Loucy (cell line): ENCODE results near the gene HS6ST3.

Experiments used
- H2AFZ ChIP-seq: fragments of 200-600 bp; sonication (generic); 2 replicates; pipeline ENCODE4 v1.6.0; 2016; ENCODE audit warnings: antibody characterized with exemption, mild to moderate bottlenecking, low read length, moderate library complexity
- H3F3A ChIP-seq: fragments of 200-600 bp; 2 replicates; pipeline ENCODE4 v1.6.0; 2016; ENCODE audit warnings: antibody characterized with exemption, low read depth, mild to moderate bottlenecking
- H3K27me3 ChIP-seq: fragments of 200-600 bp; sonication (generic); 2 replicates; pipeline ENCODE4 v1.6.1; 2014; ENCODE audit warnings: low read length, mild to moderate bottlenecking; ENCODE audit not compliant: insufficient read depth, poor library complexity, severe bottlenecking
- H3K36me3 ChIP-seq: fragments of 200-600 bp; sonication (generic); 2 replicates; pipeline ENCODE4 v1.6.1; 2016; ENCODE audit warnings: low read length; ENCODE audit not compliant: insufficient read depth
- H3K4me1 ChIP-seq: fragments of 200-600 bp; sonication (generic); 2 replicates; pipeline ENCODE4 v1.5.1; 2014; ENCODE audit warnings: low read length, mild to moderate bottlenecking; ENCODE audit not compliant: insufficient read depth, poor library complexity, severe bottlenecking
- H3K4me2 ChIP-seq: fragments of 200-600 bp; sonication (generic); 2 replicates; pipeline ENCODE4 v1.6.0; 2014; ENCODE audit warnings: antibody characterized with exemption, low read length, low read depth, mild to moderate bottlenecking; ENCODE audit not compliant: poor library complexity, severe bottlenecking
- H3K4me3 ChIP-seq: fragments of 200-600 bp; sonication (generic); 2 replicates; pipeline ENCODE4 v1.5.1; 2014; ENCODE audit warnings: low read length, mild to moderate bottlenecking, mixed read lengths; ENCODE audit not compliant: poor library complexity, severe bottlenecking
- H3K79me2 ChIP-seq: fragments of 200-600 bp; sonication (generic); 2 replicates; pipeline ENCODE4 v1.6.1; 2014; ENCODE audit warnings: low read length; ENCODE audit not compliant: insufficient read depth
- H3K9ac ChIP-seq: fragments of 200-600 bp; sonication (generic); 2 replicates; pipeline ENCODE4 v1.6.0; 2014; ENCODE audit warnings: mild to moderate bottlenecking, low read depth, low read length, moderate library complexity; ENCODE audit not compliant: poor library complexity, severe bottlenecking
- H3K9me2 ChIP-seq: fragments of 200-600 bp; sonication (generic); replicated peaks from 2 replicates; pipeline ENCODE4 v1.6.1; 2016; ENCODE audit warnings: low read depth, low read length, mixed read lengths
- H3K9me3 ChIP-seq: fragments of 200-600 bp; sonication (generic); 2 replicates; pipeline ENCODE4 v1.6.1; 2014; ENCODE audit warnings: mild to moderate bottlenecking, antibody characterized with exemption, low read length, low read depth; ENCODE audit not compliant: insufficient read depth
- H4K20me1 ChIP-seq: fragments of 200-600 bp; sonication (generic); 2 replicates; pipeline ENCODE4 v1.6.0; 2014; ENCODE audit warnings: antibody characterized with exemption, low read length, mild to moderate bottlenecking; ENCODE audit not compliant: insufficient read depth, poor library complexity, severe bottlenecking
- EZH2phosphoT487 ChIP-seq: fragments of 200-600 bp; IDR thresholded peaks from 2 replicates; pipeline ENCODE4 v1.6.1; 2018; ENCODE audit warnings: antibody characterized with exemption, mild to moderate bottlenecking, moderate library complexity, borderline replicate concordance
- TF ChIP-seq, protein P1 (sequence below): fragments of 200-600 bp; sonication (generic); conservative IDR thresholded peaks from 2 replicates; pipeline ENCODE4 v1.5.1; 2014; ENCODE audit warnings: mild to moderate bottlenecking, antibody characterized with exemption, low read length

The HS6ST3 gene

DNA sequence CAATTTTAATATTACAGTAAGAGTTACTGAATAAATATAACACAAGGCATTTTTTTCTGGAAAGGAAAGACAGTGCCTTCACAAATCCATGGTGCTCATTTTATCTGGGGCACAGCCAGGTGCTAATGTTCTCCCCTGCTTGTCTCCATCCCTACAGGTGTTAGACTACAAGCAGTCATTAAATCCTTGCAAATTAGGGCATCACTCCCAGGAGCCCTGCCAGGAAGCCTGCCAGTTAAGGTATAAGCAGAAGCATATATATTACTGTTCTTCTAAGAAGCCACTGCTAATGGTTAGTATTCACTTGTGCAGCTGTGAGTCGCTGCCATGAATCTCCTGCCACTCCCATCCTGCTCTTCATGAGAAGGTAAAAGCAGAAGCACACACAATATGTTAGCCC is 754.7 kb downstream of the HS6ST3 start:
- no peak overlapping the region for H3K9ac ChIP-seq
- H3K4me1 ChIP-seq, result no peaks in the 10 kb centered on the region
- H3K79me2 ChIP-seq, result no peaks in the 10 kb centered on the region
- H3K9me3 ChIP-seq, result no peaks in the 10 kb centered on the region
- no peaks in the 10 kb centered on the region for H4K20me1 ChIP-seq
- TF ChIP-seq, protein P1, sequence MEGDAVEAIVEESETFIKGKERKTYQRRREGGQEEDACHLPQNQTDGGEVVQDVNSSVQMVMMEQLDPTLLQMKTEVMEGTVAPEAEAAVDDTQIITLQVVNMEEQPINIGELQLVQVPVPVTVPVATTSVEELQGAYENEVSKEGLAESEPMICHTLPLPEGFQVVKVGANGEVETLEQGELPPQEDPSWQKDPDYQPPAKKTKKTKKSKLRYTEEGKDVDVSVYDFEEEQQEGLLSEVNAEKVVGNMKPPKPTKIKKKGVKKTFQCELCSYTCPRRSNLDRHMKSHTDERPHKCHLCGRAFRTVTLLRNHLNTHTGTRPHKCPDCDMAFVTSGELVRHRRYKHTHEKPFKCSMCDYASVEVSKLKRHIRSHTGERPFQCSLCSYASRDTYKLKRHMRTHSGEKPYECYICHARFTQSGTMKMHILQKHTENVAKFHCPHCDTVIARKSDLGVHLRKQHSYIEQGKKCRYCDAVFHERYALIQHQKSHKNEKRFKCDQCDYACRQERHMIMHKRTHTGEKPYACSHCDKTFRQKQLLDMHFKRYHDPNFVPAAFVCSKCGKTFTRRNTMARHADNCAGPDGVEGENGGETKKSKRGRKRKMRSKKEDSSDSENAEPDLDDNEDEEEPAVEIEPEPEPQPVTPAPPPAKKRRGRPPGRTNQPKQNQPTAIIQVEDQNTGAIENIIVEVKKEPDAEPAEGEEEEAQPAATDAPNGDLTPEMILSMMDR, result no peak
- no peak for TF ChIP-seq EZH2phosphoT487
- no peaks in the 10 kb centered on the region for H3K9me2 ChIP-seq
- H3F3A ChIP-seq, result no peaks in the 10 kb centered on the region
- no peak overlapping the region for H2AFZ ChIP-seq
- H3K27me3 ChIP-seq, result no peaks in the 10 kb centered on the region
- no peak overlapping the region for H3K4me2 ChIP-seq
- no peak overlapping the region for H3K4me3 ChIP-seq
- no peaks in the 10 kb centered on the region for H3K36me3 ChIP-seq

DNA sequence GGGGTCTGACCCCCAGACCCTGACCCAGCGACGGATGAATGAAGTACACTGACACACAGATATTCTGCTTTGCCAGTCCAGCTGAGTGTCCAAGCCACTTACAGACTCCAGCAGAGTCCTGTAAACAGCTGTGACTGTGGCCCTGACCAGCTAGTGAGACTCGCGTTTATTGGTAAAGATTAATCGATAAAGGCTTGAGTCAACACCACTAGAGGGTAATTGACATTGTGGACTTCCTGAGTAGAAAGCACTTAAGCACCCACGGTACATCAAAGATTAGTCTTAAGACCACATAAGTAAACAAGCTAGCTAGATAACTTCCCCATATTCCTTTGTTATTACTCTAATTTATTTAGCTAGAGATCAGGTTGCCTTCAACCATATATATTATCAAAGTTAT is 758.4 kb downstream of the HS6ST3 start:
- no peak for TF ChIP-seq EZH2phosphoT487
- TF ChIP-seq, protein P1, result no peak
- Histone ChIP-seq H3K9me2 (no peaks in the 10 kb centered on the region), H4K20me1 (no peaks in the 10 kb centered on the region), H3K36me3 (no peaks in the 10 kb centered on the region), H3K27me3 (no peaks in the 10 kb centered on the region), H3K4me3 (no peak overlapping the region), H3K9ac (no peak overlapping the region), H3K4me2 (no peak overlapping the region), H3F3A (no peaks in the 10 kb centered on the region), H3K9me3 (no peaks in the 10 kb centered on the region; the same call in 1 of the 2 replicates), H3K4me1 (no peaks in the 10 kb centered on the region), H2AFZ (no peak overlapping the region), H3K79me2 (no peaks in the 10 kb centered on the region)

DNA sequence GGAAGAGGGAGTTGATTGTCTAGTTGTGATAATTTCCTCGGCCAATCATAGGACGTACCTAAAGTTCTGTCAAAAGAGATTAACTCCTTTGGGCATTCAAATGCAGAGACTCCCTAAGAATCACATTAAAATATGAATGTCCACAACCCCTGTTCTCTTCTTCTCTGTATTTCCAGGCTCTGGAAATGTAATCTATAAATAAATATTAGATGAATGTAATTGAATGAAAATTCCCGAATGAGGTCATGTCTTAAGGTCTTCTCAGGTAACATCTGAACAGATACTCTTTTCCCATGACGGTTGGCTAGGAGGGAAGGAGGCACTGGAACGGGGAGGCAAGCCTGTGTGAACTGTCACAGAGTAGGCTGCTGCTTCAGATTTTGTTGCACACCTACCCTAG is 759.2 kb downstream of the HS6ST3 start:
- no peaks in the 10 kb centered on the region for H4K20me1 ChIP-seq
- H3K9ac ChIP-seq, result no peak overlapping the region
- no peaks in the 10 kb centered on the region for H3K27me3 ChIP-seq
- no peaks in the 10 kb centered on the region for H3K79me2 ChIP-seq
- TF ChIP-seq EZH2phosphoT487, result no peak
- TF ChIP-seq, protein P1, result no peak
- H3K36me3 ChIP-seq, result no peaks in the 10 kb centered on the region
- H3K9me2 ChIP-seq, result no peaks in the 10 kb centered on the region
- H3K4me2 ChIP-seq, result no peak overlapping the region
- no peak overlapping the region for H3K4me3 ChIP-seq
- H2AFZ ChIP-seq, result no peak overlapping the region
- H3K4me1 ChIP-seq, result no peaks in the 10 kb centered on the region
- H3F3A ChIP-seq, result no peaks in the 10 kb centered on the region
- no peaks in the 10 kb centered on the region; the same call in 1 of the 2 replicates for H3K9me3 ChIP-seq
